Measurements from ENCODE around the gene SLC25A39. TPM values are rescaled to one million over a fixed set of nuclear protein-coding genes. Genes with fewer than 3 reads are reported as not detected.

The SLC25A39 gene
- total RNA-seq, 1 experiment from 2014 or later = 249 TPM

GRCh38 chr17:44321246-44322120, 3.1 kb downstream of the SLC25A39 start:
- in situ Hi-C loops (cut with HindIII; ENCODE audit: low pct_unique_long_range_greater_than_20kb, low sequenced_read_pairs) = no loop called here
- no peak for DNase-seq (ENCODE audit: low read depth)

- in situ Hi-C loops (cut with HindIII; ENCODE audit: low pct_unique_long_range_greater_than_20kb, low sequenced_read_pairs) = no loop called here
- no peak for DNase-seq (ENCODE audit: low read depth)
Measured at GRCh38 chr17:44320066-44320465, 4.6 kb downstream of the SLC25A39 start.

DNA sequence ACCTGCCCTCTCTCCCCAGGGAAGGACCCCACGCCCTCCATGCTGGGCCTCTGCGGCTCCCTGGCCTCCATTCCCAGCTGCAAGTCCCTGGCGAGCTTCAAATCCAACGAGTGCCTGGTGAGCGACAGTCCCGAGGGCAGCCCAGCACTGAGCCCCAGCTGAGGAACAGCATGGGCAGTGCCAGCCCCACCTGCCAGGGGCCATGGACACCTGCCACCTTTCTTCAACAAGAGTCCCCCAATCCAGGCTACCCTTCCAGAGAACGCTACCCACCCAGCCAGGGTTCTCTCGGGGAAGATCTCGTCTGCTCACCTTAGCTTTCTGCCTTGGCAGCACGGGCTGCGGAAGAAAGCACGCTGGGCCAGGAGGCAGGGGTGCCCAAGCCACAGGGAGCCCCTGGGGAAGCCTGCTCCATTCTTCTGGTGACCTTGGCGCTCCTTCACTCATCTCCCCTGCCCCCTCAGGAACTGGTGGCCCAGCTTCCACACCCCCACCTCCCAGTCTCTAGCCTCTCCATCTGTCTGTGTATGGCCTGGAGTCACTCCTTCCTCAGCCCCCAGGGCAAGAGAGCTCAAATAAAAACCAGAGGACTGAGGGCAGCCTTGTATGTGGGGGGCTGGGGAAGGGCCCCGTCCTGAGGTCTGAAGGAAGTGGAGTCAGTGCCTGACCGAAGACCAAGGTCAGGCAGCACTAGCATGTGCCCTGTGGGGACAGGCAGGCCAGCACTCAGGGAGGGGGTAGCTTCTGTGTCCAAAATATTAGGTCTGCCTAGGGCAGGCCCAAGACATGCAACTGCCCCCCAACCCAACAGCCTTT, 6.3 kb downstream of the SLC25A39 start:
- DNase-seq (ENCODE audit: low read depth) = no peak
- in situ Hi-C loops (cut with HindIII; ENCODE audit: low pct_unique_long_range_greater_than_20kb, low sequenced_read_pairs) = no loop called here

DNA sequence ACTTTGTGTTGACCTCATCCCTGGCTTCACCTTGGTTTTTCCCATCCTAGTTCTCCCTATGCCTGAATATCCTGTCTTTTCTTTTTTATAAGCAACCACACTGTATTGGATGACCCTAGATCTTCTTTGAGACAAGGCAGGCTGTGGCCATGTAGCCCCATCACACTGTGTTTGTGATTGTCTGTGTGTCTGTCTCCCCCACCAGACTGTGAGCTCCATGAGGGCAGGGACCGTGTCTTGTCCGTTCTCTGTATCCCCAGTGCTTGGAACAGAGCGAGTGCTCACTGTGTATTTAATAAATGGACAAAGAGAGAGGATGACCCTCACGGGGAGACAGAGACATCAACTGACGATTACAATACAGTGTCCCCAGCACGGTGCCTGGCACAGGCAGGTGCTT, 7.1 kb downstream of the SLC25A39 start:
- in situ Hi-C loops (cut with HindIII; ENCODE audit: low pct_unique_long_range_greater_than_20kb, low sequenced_read_pairs) = no loop called here

GRCh38 chr17:44315760-44316731, 8.6 kb downstream of the SLC25A39 start:
- DNase-seq (ENCODE audit: low read depth) = no peak
- in situ Hi-C loops (cut with HindIII; ENCODE audit: low pct_unique_long_range_greater_than_20kb, low sequenced_read_pairs) = no loop called here

More for the DNA sequence above, 7.1 kb downstream of the SLC25A39 start:
- no peak for DNase-seq (ENCODE audit: low read depth)

GRCh38 chr17:44314869-44315661, 9.6 kb downstream of the SLC25A39 start:
- peak; percentile 50 for DNase-seq (ENCODE audit: low read depth)
- in situ Hi-C loops (cut with HindIII; ENCODE audit: low pct_unique_long_range_greater_than_20kb, low sequenced_read_pairs) = no loop called here

- no peak for DNase-seq (ENCODE audit: low read depth)
- in situ Hi-C loops (cut with HindIII; ENCODE audit: low pct_unique_long_range_greater_than_20kb, low sequenced_read_pairs) = no loop called here
Measured at GRCh38 chr17:44314524-44314868, 10.1 kb downstream of the SLC25A39 start.

DNA sequence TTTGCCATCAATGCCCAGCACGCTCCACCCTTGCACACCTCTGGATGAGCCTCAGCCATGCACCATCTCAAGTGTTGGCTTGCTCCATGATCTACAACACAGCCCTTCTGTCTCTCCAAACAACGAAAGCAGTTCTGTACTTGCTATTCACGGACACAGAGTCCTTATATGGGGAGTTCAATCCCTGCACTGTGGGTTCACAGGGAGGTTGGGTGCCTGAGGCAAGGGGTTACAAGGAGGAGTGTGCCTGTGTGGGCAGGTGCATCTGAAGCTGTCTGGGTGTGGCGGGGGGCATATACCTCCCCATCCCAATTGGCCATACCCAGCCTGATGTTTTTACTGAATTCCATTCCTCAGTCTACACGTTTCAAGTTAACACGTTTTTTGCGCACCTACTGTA, 10.6 kb downstream of the SLC25A39 start:
- in situ Hi-C loops (cut with HindIII; ENCODE audit: low pct_unique_long_range_greater_than_20kb, low sequenced_read_pairs) = no loop called here
- no peak for DNase-seq (ENCODE audit: low read depth)

DNA sequence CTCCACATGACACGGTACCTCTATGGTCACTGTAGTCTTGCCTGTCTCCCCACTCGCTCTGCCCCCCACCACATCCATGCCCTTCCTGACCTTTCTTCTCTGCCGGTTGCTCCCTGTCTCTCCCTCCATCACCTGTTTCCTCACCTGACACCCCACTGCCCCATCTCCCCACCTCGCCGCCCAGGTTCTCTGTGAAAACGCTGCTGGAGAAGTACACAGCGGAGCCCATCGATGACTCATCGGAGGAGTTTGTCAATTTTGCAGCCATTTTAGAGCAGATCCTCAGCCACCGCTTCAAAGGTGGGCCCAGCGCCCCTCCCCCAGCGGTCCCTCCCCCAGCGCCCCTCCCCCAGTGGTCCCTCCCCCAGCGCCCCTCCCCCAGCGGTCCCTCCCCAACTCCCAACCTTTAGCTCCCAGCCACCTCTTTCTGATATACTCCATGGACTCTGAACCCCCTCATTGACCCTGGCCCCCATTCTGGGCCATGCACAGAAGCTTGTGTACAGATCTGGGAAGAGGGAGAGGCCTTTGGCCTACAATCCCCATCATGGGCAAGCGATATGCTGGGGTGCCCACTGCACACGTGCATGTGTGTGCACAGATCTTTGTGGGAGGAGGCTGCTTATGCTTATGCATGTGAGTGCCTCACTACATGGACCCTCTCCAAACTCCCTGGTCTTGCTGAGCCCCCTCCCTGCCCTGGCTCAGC, 12.1 kb downstream of the SLC25A39 start:
- DNase-seq (ENCODE audit: low read depth) = no peak
- in situ Hi-C loops (cut with HindIII; ENCODE audit: low pct_unique_long_range_greater_than_20kb, low sequenced_read_pairs) = no loop called here

DNA sequence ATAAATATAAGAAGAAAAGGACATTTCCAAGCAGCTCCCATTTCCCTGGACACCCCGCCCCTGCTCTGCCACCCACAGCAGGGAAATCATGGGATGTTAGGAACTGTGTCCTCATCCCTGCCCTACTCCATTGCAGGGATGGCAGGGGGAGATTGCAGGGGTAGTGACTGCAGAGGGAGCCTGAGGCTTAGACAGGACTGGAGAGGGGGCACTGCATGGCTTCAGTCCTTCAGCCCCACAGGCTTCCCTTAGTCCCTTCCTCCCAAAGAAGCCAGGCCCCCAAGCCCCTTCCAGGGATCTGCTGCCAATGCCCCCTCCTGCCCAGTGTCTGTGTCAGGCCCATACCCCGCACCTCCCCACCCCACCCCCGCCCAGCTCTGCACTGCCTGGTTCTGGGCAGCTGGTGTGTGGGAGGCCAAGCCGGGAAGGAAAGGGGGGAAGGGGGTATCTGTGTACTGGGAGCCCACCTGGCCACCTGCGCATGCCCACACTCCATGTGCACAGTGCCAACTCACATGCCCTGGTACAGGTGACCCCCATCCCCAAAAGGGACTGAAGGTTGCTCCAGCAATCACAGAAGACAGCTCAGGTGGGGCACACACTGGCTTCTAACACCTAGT, 13.0 kb downstream of the SLC25A39 start:
- in situ Hi-C loops (cut with HindIII; ENCODE audit: low pct_unique_long_range_greater_than_20kb, low sequenced_read_pairs) = no loop called here

DNA sequence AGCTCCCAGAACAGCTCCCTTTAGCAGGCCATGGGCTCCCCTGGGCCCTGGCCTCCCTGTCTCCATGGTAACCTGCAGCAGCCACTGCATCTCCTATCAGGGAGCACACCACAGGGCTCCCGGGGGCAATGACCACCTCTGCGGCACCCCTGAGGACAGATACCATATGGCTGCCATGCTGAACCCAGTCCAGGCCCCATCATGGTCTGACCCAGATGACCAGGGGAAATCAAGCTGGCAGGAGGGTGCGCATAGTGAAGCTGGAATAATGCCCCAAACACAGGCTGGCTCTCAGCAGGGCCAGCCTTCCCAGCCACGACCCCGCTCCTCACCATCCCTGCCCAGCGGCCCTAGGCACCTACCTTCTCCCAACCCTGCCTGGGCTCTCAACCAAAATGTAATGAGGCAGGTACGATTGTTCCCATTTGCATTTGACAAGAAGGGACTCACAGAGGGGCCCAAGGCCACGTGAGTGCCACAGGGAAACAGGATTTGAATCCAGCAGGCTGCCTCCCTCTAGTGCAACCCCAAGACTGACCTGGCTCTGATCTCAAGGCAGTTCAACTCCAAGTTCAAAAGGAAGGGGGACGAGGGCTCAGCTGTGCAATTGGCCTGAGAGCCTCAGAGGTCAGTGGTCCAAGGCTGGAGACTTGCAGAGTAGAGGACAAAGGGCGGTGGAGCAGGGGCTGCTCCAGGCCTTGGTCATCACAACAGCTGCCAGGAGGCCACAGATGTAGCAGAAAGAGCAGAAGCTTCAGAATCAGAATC, 13.8 kb downstream of the SLC25A39 start:
- in situ Hi-C loops (cut with HindIII; ENCODE audit: low pct_unique_long_range_greater_than_20kb, low sequenced_read_pairs) = no loop called here
- no peak for DNase-seq (ENCODE audit: low read depth)

More for the DNA sequence above, 13.0 kb downstream of the SLC25A39 start:
- no peak for DNase-seq (ENCODE audit: low read depth)

DNA sequence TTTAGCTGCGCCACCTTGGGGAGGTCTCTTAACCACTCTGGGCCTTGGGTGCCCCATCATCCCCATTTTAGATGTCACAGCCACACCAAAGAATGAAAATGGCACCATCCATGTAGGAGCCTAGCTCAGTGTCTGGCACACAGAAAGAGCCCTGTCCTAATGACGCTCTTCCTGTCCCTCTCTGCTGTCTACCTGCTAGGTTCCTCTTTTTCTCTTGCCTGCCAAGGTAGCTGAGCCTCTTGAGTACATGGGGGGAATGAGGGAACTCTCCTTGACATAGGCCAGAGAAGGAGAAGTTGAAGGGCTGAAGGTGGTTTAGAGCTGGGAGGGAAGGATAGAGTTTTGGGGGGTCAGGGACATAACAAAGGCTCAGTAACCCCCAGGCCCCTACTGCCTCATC, 14.4 kb downstream of the SLC25A39 start:
- in situ Hi-C loops (cut with HindIII; ENCODE audit: low pct_unique_long_range_greater_than_20kb, low sequenced_read_pairs) = no loop called here
- DNase-seq (ENCODE audit: low read depth) = no peak

GRCh38 chr17:44309472-44309871, 15.2 kb downstream of the SLC25A39 start:
- no peak for DNase-seq (ENCODE audit: low read depth)
- in situ Hi-C loops (cut with HindIII; ENCODE audit: low pct_unique_long_range_greater_than_20kb, low sequenced_read_pairs) = no loop called here

DNA sequence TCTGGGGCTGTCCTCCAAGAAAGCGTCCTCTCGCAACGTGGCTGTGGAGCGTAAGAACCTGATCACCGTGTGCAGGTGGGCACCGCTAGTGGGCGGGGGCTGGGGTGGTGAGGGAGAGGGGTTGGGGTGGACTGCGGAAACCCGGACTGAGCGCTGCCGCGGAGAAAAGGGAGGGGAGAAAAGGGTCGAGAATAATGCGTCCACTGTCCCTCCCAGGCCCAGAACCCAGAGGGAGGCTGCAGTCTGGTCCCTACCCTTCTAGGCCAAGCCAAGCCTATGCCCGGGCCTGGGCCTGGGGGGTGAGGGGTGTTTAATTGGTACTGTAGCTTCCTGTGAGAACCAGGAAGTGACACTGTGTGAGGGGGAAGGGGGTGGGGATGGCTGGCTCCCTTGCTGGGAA, 15.8 kb downstream of the SLC25A39 start:
- in situ Hi-C loops (cut with HindIII; ENCODE audit: low pct_unique_long_range_greater_than_20kb, low sequenced_read_pairs) = no loop called here

GRCh38 chr17:44308320-44308818, 16.3 kb downstream of the SLC25A39 start, which contains the start of gene RUNDC3A:
Gene RUNDC3A (plus strand): TSS chr17:44308601. CDS start chr17:44308833, 232 bp downstream.
- DNase-seq (ENCODE audit: low read depth) = peak; percentile 77

More for the DNA sequence above, 15.8 kb downstream of the SLC25A39 start:
- no peak for DNase-seq (ENCODE audit: low read depth)

More at GRCh38 chr17:44308320-44308818, 16.3 kb downstream of the SLC25A39 start, which contains the start of gene RUNDC3A:
- in situ Hi-C loops (cut with HindIII; ENCODE audit: low pct_unique_long_range_greater_than_20kb, low sequenced_read_pairs) = no loop called here

All from Caki2 (cell line).